GM12874 (cell line): Measurements from ENCODE around the gene DDX41.

Experiments used
- CTCF ChIP-seq: IDR thresholded peaks from 2 replicates; pipeline ENCODE4 v1.5.1; 2011; ENCODE audit warnings: low read depth, mild to moderate bottlenecking, control low read depth, low read length, moderate library complexity; ENCODE audit not compliant: insufficient read depth

Gene DDX41

GRCh38 chr5:177468329-177468684, 48.5 kb downstream of the DDX41 start:
- no peak for TF ChIP-seq CTCF

DNA sequence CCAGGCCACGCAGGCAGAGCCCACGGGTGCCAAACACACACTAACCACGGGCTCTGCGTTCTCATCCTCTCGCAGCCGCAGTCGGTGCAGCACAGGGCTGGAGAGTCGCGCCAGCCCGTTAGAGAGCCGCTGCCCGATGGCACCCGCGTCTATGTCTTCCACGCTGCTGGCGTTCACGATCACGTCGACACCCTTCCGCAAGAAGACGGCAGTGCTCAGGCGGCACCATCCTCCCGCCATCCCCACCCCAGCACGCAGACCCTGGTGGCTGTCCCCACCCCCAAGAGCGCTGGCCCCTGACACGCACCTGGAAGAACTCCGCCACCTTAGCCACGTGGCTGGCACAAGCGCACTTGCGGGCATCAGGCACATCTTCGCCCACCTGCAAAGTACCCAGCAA, 49.3 kb downstream of the DDX41 start:
- no peak for TF ChIP-seq CTCF

DNA sequence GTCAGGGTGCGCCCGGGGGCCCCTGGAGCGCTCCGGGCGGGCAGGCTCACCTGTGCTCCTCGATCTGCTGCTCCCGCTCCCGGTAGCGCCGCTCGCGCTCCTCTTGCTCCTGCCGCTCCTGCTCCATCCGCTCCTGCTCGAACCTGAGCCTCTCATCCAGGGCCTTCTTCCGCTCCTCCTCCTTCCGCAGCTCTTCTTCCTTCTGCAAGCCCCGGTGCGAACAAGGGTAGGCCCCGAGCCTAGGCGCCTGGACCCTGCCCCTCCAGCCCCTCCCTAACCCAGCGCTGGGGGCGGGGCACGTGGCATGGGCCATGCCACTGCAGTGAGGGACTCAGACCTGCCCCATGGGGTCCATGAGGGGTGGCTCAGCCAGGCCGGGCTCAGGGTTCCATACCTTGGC, 49.9 kb downstream of the DDX41 start:
- TF ChIP-seq CTCF: no peak

- TF ChIP-seq CTCF: no peak
Measured at GRCh38 chr5:177465044-177465443, 51.7 kb downstream of the DDX41 start.

DNA sequence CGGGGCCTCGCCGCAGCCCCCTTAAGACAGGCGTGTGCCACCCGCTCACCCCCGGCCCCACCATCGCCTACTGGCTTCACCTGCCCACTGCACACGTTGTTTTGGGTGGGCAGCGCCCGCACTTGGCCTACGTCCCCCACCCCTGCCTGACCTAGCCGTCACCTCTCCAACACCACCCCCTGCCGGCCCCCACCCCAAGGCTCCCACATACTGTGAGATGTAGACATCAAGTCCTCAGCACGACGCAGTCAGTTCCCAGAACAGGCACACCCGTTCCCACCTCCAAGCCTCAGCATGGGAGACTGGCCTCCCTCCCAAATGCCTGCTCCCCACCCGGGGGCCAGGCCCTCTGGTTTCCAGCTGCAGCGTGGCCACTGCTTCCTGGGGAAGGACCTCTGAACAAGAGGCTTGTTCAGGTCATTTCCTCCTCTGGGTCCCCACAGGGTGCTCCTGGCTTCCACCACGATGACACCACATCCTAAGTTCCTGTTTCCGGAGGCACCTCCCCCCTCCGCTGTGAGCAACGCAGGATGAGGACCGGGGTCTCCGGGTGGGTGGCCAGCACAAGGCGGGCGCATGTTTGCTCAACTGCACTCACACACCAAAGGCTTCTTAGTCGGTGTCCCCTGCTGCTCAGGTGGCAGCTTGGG, 54.6 kb downstream of the DDX41 start:
- no peak for TF ChIP-seq CTCF
